H1 (cell line): Measurements from ENCODE around the gene OR10H5. TPM values are rescaled to one million over a fixed set of nuclear protein-coding genes. Genes with fewer than 3 reads are reported as not detected.

Experiments used
- CHD2 ChIP-seq: IDR thresholded peaks from 2 replicates; pipeline ENCODE4 v1.6.1; 2012; ENCODE audit warnings: low read length, improper control_type of control experiment
- EGR1 ChIP-seq: IDR thresholded peaks from 2 replicates; pipeline ENCODE4 v1.6.1; 2011; ENCODE audit warnings: low read depth, low read length, borderline replicate concordance
- RXRA ChIP-seq: IDR thresholded peaks from 2 replicates; pipeline ENCODE4 v1.6.1; 2011; ENCODE audit warnings: low read depth, mild to moderate bottlenecking, low read length, moderate library complexity; ENCODE audit not compliant: insufficient read depth
- SIN3A ChIP-seq, 2 experiments: IDR thresholded peaks in 1 of 2; conservative IDR thresholded peaks in 1 of 2; 2 replicates each; pipeline ENCODE4 v1.6.1; 2011 to 2012; ENCODE audit warnings: low read length in 2 of 2, improper control_type of control experiment in 1 of 2, low read depth in 1 of 2, mild to moderate bottlenecking in 1 of 2
- SIX5 ChIP-seq: IDR thresholded peaks from 2 replicates; pipeline ENCODE4 v1.6.1; 2011; ENCODE audit warnings: mild to moderate bottlenecking, low read depth, low read length
- polyA plus RNA-seq, 7 experiments: library from polyadenylated mRNA; depleted of rRNA in 3 of 7; stranded (reverse) in 5 of 7; unstranded in 2 of 7; fragments of >200 nt in 5 of 7; fragments of 200-250 nt in 2 of 7; gene quantifications; 1 replicate in 5 of 7; 2 replicates in 1 of 7; 4 replicates in 1 of 7; pipeline versions ENCODE4 v1.2.1 to v1.2.3, GENCODE V29; 2011 to 2013; ENCODE audit warnings: missing spikeins in 2 of 7, mixed read lengths in 2 of 7
- total RNA-seq: library from RNA; stranded (reverse); fragmentation: NEBNext Ultra II Directional; extraction: Animal tissue kit (Norgen Biotek cat#: 25700); gene quantifications from 2 replicates; pipeline ENCODE4 v1.2.1, GENCODE V29; 2021
- TF ChIP-seq, protein P1 (sequence below): fragments of 300-600 bp; sonication (generic); IDR thresholded peaks from 2 replicates; pipeline ENCODE4 v1.7.1; 2012; ENCODE audit warnings: low read length, moderate library complexity, mild to moderate bottlenecking, inconsistent platforms; ENCODE audit not compliant: insufficient replicate concordance

The OR10H5 gene
- total and polyA plus RNA-seq, 2 of the 8 experiments (the other 6 are each of a cell fraction or from before 2014, with no cell fraction given) = not detected

GRCh38 chr19:15769586-15769985, 17.9 kb upstream of the OR10H5 start (continued):
- TF ChIP-seq, protein P1, sequence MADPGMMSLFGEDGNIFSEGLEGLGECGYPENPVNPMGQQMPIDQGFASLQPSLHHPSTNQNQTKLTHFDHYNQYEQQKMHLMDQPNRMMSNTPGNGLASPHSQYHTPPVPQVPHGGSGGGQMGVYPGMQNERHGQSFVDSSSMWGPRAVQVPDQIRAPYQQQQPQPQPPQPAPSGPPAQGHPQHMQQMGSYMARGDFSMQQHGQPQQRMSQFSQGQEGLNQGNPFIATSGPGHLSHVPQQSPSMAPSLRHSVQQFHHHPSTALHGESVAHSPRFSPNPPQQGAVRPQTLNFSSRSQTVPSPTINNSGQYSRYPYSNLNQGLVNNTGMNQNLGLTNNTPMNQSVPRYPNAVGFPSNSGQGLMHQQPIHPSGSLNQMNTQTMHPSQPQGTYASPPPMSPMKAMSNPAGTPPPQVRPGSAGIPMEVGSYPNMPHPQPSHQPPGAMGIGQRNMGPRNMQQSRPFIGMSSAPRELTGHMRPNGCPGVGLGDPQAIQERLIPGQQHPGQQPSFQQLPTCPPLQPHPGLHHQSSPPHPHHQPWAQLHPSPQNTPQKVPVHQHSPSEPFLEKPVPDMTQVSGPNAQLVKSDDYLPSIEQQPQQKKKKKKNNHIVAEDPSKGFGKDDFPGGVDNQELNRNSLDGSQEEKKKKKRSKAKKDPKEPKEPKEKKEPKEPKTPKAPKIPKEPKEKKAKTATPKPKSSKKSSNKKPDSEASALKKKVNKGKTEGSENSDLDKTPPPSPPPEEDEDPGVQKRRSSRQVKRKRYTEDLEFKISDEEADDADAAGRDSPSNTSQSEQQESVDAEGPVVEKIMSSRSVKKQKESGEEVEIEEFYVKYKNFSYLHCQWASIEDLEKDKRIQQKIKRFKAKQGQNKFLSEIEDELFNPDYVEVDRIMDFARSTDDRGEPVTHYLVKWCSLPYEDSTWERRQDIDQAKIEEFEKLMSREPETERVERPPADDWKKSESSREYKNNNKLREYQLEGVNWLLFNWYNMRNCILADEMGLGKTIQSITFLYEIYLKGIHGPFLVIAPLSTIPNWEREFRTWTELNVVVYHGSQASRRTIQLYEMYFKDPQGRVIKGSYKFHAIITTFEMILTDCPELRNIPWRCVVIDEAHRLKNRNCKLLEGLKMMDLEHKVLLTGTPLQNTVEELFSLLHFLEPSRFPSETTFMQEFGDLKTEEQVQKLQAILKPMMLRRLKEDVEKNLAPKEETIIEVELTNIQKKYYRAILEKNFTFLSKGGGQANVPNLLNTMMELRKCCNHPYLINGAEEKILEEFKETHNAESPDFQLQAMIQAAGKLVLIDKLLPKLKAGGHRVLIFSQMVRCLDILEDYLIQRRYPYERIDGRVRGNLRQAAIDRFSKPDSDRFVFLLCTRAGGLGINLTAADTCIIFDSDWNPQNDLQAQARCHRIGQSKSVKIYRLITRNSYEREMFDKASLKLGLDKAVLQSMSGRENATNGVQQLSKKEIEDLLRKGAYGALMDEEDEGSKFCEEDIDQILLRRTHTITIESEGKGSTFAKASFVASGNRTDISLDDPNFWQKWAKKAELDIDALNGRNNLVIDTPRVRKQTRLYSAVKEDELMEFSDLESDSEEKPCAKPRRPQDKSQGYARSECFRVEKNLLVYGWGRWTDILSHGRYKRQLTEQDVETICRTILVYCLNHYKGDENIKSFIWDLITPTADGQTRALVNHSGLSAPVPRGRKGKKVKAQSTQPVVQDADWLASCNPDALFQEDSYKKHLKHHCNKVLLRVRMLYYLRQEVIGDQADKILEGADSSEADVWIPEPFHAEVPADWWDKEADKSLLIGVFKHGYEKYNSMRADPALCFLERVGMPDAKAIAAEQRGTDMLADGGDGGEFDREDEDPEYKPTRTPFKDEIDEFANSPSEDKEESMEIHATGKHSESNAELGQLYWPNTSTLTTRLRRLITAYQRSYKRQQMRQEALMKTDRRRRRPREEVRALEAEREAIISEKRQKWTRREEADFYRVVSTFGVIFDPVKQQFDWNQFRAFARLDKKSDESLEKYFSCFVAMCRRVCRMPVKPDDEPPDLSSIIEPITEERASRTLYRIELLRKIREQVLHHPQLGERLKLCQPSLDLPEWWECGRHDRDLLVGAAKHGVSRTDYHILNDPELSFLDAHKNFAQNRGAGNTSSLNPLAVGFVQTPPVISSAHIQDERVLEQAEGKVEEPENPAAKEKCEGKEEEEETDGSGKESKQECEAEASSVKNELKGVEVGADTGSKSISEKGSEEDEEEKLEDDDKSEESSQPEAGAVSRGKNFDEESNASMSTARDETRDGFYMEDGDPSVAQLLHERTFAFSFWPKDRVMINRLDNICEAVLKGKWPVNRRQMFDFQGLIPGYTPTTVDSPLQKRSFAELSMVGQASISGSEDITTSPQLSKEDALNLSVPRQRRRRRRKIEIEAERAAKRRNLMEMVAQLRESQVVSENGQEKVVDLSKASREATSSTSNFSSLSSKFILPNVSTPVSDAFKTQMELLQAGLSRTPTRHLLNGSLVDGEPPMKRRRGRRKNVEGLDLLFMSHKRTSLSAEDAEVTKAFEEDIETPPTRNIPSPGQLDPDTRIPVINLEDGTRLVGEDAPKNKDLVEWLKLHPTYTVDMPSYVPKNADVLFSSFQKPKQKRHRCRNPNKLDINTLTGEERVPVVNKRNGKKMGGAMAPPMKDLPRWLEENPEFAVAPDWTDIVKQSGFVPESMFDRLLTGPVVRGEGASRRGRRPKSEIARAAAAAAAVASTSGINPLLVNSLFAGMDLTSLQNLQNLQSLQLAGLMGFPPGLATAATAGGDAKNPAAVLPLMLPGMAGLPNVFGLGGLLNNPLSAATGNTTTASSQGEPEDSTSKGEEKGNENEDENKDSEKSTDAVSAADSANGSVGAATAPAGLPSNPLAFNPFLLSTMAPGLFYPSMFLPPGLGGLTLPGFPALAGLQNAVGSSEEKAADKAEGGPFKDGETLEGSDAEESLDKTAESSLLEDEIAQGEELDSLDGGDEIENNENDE = no peak
- TF ChIP-seq EGR1 (no peak), CHD2 (no peak), SIN3A (conservative IDR thresholded peaks at IDR 0.05 in 1 of 2, IDR thresholded peaks at IDR 0.05 in 1 of 2; ENCODE audit: low read depth in 1 of 2, low read length in 2 of 2) (no peak), SIX5 (no peak), RXRA (no peak)
